Esophagus muscularis mucosa (tissue), 3 donors: Measurements from ENCODE around the gene TNP2.

ENCODE experiments used
- CTCF ChIP-seq, 3 experiments: fragments of 200-600 bp in 2 of 3; fragments of 450-650 bp in 1 of 3; sonication (generic) in 2 of 3; IDR thresholded peaks; one replicate each; pipeline ENCODE4 v1.5.1; 2017 to 2019; ENCODE audit warnings: antibody characterized with exemption in 3 of 3, mild to moderate bottlenecking in 2 of 3, moderate library complexity in 1 of 3
- POLR2AphosphoS5 ChIP-seq, 2 donors: sonication (generic); formaldehyde crosslinking; IDR thresholded peaks; one replicate each; pipeline ENCODE4 v1.6.1; 2017; ENCODE audit warnings: antibody characterized with exemption in 2 of 2

GRCh38 chr16:11289202-11289601 lies 20.1 kb upstream of the TNP2 start:
- no peak for TF ChIP-seq CTCF (IDR thresholded peaks at IDR 0.05)
- TF ChIP-seq POLR2AphosphoS5 (IDR thresholded peaks at IDR 0.05), result no peak
